Stimulated activated CD8-positive, alpha-beta memory T cell treated with anti-CD3 and anti-CD28 coated beads, Interleukin-12 subunit alpha, Interleukin-12 subunit beta, amount 100 ng/mL, for 4 hours (primary cell): Measurements from ENCODE around the gene DMXL1.
A peak's percentile ranks its signal among the peaks of the same experiment; 100 is the strongest.
"Not testable (repeated sequence)": the region's sequence is repeated elsewhere in the genome, so short reads cannot be mapped to it uniquely, and the experiment has no call there.

ENCODE experiments used
- DNase-seq: peaks from one replicate; pipeline ENCODE4 v3.0.0-alpha.2; 2020; ENCODE audit warnings: low read depth

Gene DMXL1

DNA sequence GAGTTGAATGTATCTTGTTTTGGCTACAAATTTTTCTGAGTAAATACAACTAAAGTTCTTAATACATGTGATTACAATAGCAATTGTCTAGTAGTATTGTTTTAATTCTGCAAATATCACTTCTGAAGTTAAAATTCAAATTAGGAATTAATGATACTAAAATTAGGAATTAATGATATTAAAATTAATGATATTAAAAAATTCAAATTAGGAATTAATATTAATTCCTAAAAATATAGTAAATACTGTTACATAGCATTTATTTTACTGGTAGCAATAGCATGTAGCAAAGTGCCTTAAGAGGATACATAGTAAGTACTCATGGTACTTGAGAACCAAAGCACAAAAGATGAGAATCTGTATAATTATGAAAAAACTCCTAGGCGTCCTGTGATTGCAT, 136.2 kb downstream of the DMXL1 start:
- no peak for DNase-seq

DNA sequence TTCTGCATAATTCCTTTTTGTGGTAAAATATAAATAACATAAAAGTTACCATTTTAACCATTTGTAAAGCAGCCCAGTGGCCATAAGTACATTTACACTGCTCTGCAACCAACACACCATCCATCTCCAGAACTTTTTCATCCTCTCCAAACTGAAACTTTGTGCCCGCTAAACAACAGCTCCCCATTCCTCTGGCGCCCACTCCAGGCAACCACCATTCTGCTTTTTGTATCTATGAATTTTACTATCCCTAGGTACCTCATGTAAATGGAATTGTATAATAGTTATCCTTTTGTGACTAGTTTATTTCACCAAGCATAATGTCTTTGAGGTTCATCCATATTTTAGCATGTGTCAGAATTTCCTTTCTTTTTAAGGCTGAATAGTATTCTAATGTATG, 141.1 kb downstream of the DMXL1 start:
- no peak for DNase-seq

DNA sequence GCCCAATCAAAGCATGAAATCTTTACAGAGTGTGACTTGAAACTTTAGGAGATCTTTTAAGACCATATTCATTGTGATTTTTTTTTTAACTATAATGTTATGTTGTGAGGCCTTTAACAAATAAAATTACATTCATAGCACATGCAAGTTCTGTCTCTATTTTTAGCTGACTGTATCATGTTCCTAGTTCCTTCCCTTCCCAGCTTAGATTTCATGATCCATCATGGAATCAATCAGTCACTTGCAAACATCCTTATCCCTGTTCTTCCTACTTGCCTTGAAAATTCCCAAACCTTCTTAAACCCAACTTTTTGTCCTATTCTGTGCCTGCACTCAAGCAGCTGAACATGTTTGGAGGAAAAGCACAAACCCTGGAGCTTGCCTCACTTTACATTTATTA, 141.8 kb downstream of the DMXL1 start:
- no peak for DNase-seq

DNA sequence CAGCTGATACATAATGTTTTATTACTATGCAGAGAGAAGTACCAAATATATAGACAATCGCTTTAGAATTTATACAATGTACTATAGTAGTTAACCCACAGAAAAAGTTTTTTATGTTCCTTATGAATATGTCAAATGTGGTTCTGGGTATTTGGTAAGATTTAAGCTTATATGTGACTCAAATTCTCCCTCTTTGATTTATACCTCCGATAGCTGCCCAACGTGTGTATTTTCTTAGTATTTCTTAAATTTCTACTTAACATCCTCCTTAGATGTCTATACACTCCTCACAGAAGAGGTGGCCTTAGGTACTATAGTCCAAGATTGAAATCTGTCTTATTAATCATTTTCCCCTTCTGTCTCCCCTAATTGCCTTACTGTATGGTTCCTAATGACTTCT, 146.3 kb downstream of the DMXL1 start:
- no peak for DNase-seq

DNA sequence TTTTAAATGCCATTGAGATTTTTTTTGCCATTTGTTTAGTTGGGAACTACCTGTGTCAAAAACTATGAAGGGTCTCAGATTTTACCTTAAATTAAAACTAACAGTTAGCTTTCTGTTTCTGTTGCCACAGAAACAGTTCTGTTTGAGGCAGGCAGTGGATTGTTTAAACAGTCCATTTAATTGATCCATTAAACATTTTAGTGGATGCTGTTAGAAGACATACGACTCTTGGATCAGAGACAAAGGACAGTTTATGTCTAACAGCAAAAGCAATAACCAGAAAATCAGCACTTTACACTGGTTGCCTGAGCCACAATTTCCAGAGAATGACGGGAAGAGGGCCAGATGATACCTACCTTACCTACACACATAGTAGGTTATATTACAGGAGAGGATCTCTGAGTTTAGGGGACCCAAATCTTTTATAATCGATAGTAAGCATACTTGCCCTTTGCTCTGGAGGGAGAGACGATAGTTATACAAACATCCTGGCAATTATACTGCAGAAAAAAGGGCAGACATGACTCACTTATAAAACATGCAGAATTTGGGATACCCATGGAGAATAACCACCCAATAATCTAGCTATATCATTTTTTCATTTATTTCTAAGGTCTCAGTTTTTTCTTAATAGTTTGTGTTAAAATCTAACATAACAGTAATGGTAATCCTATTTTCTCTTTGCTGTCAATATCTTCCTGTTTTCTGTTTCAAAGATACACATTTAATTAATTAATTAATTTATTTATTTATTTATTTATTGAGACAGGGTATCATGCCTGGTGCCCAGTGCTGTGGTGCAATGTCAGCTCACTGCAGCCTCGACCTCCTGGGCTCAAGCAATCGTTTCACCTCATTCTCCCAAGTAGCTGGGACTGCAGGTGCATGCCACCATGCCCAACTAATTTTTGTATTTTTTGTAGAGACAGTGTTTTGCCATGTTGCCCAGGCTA, 148.2 kb downstream of the DMXL1 start:
- no peak for DNase-seq

DNA sequence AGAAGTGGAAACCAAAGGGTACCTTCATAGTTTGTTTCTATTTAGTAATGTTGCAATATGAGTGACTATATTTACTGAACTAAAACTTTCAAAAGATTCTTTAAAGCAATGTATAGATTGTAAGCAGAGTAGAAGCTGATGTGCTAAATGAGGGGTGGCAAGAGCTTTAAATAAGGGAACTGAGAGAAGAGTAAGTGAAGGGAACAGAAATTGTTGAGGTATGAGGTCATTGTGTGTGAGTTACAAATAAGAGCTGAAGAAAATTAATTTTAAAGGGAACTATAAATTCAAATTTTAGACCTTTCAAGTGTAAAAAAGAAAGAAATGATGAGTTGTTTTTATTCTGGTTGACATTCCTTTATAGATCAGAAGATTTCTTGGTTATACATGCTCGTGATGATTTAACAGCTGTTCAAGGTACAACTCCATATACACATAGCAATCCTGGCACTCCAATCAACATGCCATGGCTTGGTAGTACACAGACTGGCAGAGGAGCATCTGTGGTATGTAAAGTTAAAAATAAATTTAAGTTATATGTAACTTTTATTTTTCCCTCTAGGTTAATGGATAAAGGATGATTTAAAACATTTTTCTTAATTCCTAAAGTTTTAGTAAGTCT, 149.8 kb downstream of the DMXL1 start:
- DNase-seq: no peak

DNA sequence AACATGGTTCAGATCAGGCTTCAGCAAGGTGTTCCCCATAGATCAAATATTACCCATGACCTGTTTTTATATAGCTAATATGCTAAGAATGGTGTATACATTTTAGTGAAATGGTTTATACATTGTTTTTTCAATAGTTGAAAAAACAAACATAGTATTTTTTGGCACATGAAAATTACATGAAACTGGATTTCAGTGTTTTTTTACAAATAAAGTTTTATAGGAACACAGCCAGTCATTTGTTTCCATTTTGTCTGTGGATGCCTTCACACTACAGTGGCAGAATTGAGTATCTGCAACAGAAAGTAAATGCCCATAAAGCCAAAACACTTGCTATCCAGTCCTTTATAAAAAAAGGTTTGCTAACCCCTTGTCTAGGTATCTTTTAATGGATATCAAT, 150.4 kb downstream of the DMXL1 start:
- DNase-seq: no peak

DNA sequence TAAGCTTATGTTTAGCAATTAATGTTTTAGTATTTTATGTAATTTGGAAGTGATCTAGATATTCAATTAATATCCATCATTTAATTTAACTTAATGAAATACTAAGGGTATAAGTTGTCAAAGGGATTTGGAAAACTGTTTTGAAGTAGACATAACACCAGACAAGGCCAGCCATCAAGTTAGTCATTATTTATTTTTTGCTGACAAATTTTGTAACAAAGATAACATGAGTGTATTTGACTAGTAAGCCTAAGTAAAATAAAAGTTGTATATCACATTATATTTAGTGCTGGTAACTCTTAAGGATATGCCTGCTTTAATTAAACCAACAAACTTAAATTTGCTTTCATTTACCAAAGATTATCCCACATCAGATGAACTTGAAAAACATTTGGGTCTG, 159.1 kb downstream of the DMXL1 start:
- no peak for DNase-seq

DNA sequence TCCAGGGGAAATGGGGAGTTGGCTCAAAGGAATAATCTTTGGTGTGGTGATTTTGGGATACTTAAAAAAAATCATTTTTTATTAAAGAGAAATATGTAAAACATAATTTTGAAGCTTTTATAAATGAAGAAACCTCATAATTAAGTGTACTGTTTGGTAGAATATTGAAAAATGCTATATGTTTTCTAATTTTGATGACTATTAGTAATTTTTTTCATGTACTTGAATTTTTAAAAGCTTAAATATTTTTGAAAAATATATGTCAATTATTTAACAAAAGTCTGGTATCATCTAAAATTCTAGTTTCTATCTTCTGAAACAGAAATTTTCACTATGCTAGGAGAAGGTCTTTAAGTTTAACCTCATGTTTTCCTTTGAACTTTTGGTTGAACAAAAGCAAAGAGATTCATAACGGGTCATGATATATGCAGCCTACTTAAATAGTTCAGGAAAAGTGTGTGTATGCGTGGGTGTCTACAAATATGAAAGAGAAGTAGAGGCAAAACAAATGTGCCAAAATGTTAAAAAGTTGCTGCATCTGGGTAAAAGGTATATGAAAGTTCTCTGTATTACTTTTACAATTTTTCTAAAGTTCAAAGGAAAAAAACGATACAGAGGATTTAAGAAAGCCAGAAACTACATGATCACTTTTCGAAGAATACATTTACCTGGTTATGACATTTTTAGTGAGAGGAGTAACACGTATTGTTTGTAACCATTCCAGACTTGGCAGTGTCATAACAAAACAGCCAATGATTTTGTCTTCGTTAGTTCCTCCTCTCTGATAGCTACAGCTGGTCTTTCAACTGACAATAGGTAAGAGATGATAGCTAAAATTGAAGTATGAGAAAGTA, 167.6 kb downstream of the DMXL1 start:
- DNase-seq: no peak

DNA sequence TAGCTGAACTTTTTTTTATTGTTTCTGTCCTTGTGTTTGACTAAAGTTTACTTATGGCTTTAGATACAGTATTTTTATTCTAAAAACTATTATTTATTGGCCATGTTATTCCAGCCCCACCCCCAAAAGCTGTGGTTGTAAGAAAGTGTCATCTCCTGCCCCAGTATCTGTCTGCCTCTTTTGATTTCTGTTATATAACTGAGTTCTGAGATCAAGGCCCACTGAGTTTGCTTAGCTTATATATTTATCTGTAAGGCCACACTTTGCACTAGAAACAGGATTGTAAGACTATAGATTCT, 168.2 kb downstream of the DMXL1 start:
- no peak for DNase-seq

DNA sequence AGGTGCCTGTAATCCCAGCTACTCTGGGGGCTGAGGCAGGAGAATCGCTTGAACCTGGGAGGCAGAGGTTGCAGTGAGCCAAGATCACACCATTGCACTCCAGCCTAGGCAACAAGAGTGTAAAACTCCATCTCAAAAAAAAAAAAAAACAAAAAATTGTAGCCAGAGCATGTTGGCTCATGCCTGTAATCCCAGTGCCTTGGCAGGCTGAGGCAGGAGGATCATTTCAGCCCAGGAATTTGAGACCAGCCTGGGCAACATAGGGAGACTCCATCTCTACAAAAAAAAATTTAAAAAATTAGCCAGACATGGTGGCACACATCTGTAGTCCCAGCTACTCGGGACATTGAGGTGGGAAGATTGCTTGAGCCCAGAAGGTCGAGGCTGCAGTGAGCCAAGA, 168.9 kb downstream of the DMXL1 start:
- DNase-seq: not testable (repeated sequence)

DNA sequence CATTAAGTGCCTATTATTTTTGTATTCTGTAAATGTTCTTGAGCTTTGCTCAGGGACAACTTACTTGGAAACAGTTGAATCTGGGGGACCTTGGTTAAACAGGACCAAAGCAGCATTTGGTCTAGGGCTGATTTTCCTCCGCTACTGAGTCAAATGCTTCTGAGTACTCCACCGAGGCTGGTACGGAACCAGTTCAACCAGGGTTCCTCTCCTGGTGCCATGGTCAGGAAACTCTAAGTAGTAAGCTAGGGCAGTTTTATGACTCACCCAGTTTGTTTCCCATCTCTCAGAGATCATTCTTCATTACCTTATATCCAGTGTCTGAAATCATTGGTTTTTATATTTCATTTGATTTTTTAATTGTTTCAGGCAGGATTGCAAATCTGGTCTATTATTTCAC, 173.0 kb downstream of the DMXL1 start:
- DNase-seq: no peak

DNA sequence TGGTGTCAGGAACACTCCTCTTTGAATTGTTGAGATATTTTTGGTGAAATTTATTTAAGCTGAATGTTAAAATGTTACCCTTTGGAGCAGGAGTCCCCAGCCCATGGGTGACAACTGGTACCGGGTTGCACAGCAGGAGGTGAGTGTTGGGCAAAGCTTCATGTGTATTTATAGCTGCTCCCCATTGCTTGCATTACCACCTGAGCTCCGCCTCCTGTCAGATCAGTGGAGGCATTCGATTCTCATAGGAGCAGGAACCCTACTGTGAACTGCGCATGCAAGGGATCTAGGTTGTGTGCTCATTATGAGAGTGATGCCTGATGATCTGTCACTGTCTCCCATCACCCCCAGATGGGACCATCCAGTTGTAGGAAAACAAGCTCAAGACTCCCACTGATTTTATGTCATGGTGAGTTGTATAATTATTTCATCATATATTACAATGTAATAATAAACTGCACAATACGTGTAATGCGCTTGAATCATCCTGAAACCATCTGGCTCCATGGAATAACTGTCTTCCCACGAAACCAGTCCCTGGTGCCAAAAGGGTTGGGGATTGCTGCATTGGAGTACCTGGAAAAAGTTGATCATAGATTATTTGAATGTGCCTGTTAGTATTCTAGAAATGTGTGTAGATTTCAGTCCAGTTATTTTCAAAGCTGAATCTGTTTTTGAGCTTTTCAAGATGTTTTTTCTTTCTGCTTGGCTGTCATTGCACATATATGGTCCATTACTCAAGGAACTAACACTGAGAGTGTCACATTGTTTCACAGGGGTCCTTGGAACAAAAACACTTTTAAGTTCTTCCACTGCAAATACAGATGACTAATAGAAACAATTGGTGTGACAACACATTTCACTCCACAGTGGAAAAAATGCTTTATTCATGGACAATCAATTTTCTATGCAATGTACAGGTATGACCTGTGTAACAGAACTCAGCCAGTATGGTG, 180.3 kb downstream of the DMXL1 start:
- no peak for DNase-seq

DNA sequence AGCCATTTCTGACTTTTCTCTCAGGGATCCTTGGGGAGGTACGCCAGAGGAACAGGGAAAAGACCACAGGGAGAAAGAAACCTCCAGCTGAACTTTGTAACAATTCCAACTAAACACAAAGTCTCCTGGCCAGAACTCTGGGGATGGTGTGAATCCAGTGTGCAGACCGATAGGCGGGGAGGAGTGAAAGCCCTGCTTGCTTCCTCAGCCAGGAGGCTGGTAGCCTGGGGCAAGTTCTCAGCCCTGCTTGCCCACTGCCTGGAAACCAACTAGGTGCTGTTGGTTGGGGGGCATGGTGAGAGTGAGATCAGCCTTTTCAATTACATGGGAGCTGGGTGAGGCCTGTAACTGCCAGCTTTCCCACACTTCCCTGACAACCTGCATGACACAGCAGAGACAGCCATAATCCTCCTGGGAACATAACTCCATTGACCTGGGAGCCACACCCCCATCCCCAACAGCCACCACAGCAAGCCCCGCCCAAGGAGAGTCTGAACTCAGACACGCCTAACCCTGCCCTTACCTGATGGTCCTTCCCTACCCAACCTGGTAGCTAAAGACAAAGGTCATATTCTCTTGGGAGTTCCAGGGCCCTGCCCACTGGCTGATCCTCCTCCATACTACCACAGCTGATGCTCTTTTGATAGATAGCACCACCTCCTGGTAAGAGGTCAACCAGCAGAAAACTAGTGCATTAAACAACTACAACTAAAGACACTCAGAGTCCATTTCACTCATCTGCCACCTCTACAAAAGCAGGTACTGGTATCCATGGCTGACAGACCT, 184.9 kb downstream of the DMXL1 start:
- no peak for DNase-seq

DNA sequence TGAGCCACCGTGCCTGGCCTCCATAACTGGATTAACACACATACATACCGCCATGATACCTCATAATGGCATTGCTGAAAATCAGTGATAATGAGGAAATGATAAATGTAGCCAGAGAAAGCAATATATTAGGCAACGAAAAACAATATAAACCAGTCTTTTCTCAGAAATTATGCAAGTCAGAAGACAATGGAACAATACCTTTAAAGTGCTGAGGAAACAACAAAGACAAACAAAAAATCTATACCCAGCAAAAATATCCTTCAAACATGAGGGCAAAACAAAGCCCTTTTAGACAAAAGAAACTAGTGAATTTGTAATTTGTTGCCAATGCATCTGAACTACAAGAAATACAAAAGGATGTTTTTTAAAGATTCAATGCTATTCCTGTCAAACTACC, 186.7 kb downstream of the DMXL1 start:
- DNase-seq: no peak

DNA sequence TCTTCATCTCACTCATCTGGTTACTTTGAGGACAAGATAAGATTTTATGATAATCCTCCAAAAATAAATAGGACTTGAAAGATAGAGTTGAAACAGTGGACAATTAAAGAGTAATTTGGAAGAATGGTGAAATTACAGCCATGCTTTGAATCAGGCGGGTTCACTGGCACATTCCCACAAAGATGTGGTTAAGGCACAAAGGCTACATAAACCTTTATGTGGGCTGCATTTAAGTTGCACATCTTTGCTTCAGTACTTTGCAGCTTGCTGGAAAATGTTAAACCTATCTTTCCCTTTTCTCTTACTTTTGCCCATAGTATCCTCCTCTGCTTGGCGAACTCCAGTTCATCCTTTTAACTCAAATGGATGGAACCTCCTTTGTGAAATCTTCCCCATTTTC, 192.8 kb downstream of the DMXL1 start:
- DNase-seq: no peak

DNA sequence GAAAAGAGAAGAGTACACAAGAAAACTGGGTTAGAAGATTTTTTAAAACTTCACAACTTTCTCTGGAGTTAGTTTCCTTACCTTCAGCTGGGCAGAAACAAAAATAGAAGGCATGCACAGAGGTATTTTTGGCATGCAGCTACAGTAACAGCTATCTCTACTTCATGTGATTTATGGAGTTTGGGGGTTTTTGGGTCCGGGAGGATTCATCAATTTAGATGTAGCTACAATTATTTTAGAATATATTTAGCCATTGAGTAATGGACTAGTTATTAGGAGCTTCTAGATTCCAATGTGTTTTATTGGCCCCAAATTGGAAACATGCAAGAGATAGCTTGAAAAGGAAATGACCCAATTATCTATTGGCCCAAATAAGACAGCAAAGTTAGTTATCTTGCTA, 193.3 kb downstream of the DMXL1 start:
- DNase-seq: no peak

DNA sequence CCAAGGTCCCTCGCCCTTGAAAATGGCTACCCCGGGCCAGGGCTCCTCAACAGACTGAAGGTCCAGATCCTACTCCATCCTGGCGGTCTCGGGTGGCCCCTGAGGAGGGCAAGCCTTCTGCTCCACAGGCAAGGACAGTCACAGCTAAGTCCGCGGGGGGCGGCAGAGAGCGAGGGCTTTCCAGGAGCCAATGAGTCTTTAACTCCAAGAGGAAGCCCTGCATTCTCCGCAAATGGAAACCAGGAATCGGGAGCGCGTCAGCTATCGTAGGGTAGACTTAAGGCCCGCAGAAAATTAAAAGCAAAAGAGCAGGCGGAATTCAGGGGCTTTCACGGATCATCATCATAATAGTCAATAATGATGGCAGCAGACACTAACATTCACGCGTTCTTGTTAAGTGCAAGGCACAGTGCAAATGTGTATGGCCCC, 197.1 kb downstream of the DMXL1 start:
- DNase-seq: peak; percentile 55

DNA sequence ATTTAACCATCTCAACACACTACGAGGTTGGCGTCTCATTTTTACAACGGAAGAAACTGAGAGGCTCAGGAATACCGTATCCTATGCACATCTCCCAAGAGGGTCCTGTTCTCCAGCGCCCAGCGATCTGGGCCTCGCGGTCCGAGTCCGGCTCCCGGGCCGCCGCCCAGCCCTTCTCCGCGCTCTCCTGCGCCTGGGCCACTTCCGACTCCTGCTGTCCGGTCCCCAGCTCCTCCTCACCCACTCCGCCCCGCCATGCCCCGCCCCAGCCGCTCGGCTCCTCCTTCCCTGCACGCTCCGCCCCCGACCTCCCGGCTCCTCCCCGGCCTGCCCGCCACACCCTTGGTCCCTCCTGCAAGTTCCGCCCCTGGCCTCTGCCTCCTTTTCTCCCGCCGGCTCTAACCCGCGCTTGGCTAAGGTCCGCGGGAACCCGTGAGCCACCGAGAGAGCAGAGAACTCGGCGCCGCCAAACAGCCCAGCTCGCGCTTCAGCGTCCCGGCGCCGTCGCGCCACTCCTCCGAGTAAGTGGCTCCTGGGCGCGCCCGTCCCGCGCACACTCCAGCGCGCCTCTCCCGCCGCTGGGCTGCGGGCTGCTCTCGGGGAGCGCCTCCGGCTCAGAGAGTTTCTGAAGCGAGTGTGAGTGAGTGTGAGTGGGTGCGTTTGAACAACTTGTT, 197.6 kb downstream of the DMXL1 start:
- DNase-seq: peak; percentile 94
